Naive thymus-derived CD4-positive, alpha-beta T cell (primary cell): ENCODE measurements around the gene SLC19A1. TPM values are rescaled to one million over a fixed set of nuclear protein-coding genes. Genes with fewer than 3 reads are reported as not detected.

Source experiments
- ATAC-seq: fragments of 150-1000 bp; cut with Tn5 transposase; 2 replicates; pipeline ENCODE4 v1.10.0; 2021; ENCODE audit warnings: mild to moderate bottlenecking, moderate library complexity
- CTCF ChIA-PET: fragments of 350-600 bp; sonication (Branson Sonifier 250); formaldehyde crosslinking; loops from one replicate; lab custom pipeline; 2021; ENCODE audit warnings: antibody characterized with exemption; lab: Charles Lee
- POLR2A ChIA-PET: fragments of 350-600 bp; sonication (Branson Sonifier 250); formaldehyde crosslinking; loops from one replicate; lab custom pipeline; 2021; ENCODE audit warnings: antibody characterized with exemption, inconsistent platforms; lab: Charles Lee
- DNase-seq, 9 donors: peaks; one replicate each; pipeline versions ENCODE4 v3.0.0 to v3.0.0-alpha.2; 2020 to 2022; ENCODE audit warnings: mixed read lengths in 1 of 9
- H3K27ac ChIP-seq: one replicate; pipeline ENCODE4 v1.7.0; 2013; ENCODE audit warnings: mild to moderate bottlenecking, low read depth, low read length, moderate library complexity
- H3K27me3 ChIP-seq, 2 donors: one replicate each; pipeline ENCODE4 v1.7.0; 2013; ENCODE audit warnings: low read length in 2 of 2, mild to moderate bottlenecking in 2 of 2, moderate library complexity in 2 of 2; ENCODE audit not compliant: control insufficient read depth in 2 of 2, insufficient read depth in 2 of 2
- H3K36me3 ChIP-seq, 3 experiments: 1 replicate in 2 of 3; 2 replicates in 1 of 3; pipeline ENCODE4 v1.7.0; 2013; ENCODE audit warnings: low read length in 3 of 3, mild to moderate bottlenecking in 3 of 3, moderate library complexity in 1 of 3; ENCODE audit not compliant: insufficient read depth in 3 of 3, control insufficient read depth in 2 of 3
- H3K4me1 ChIP-seq, 2 donors: one replicate each; pipeline ENCODE4 v1.7.0; 2013; ENCODE audit warnings: low read length in 2 of 2, mild to moderate bottlenecking in 2 of 2, moderate library complexity in 1 of 2; ENCODE audit not compliant: control insufficient read depth in 2 of 2, insufficient read depth in 2 of 2
- H3K4me3 ChIP-seq: 2 replicates; pipeline ENCODE4 v1.7.0; 2013; ENCODE audit warnings: mild to moderate bottlenecking, low read length
- H3K9me3 ChIP-seq, 3 experiments: 1 replicate in 2 of 3; 2 replicates in 1 of 3; pipeline ENCODE4 v1.7.0; 2013; ENCODE audit warnings: low read length in 3 of 3; ENCODE audit not compliant: control insufficient read depth in 2 of 3
- H3K27ac Mint-ChIP-seq, 9 donors: one replicate each; pipeline ENCODE4 v1.8.0; 2020 to 2022; ENCODE audit warnings: mixed read lengths in 9 of 9, mild to moderate bottlenecking in 8 of 9, moderate library complexity in 5 of 9, inconsistent platforms in 2 of 9
- H3K27me3 Mint-ChIP-seq, 5 donors: one replicate each; pipeline ENCODE4 v1.8.0; 2021 to 2022; ENCODE audit warnings: mixed read lengths in 5 of 5, mild to moderate bottlenecking in 1 of 5
- H3K36me3 Mint-ChIP-seq, 5 donors: one replicate each; pipeline ENCODE4 v1.8.0; 2020 to 2022; ENCODE audit warnings: mixed read lengths in 5 of 5, mild to moderate bottlenecking in 3 of 5, inconsistent platforms in 1 of 5
- H3K4me1 Mint-ChIP-seq, 7 donors: one replicate each; pipeline ENCODE4 v1.8.0; 2020 to 2022; ENCODE audit warnings: mixed read lengths in 7 of 7, mild to moderate bottlenecking in 3 of 7, inconsistent platforms in 1 of 7
- H3K4me3 Mint-ChIP-seq, 10 donors: one replicate each; pipeline ENCODE4 v1.8.0; 2020 to 2022; ENCODE audit warnings: mild to moderate bottlenecking in 10 of 10, mixed read lengths in 10 of 10, moderate library complexity in 6 of 10, inconsistent platforms in 2 of 10
- H3K9me3 Mint-ChIP-seq, 11 donors: one replicate each; pipeline ENCODE4 v1.8.0; 2020 to 2022; ENCODE audit warnings: mixed read lengths in 11 of 11, mild to moderate bottlenecking in 4 of 11, inconsistent platforms in 1 of 11, moderate library complexity in 1 of 11
- intact Hi-C, 2 donors: fragments of 100-400 bp; cut with micrococcal nuclease; formaldehyde crosslinking; loops; one replicate each; pipeline ENCODE4 v1.15.1; 2023
- polyA plus RNA-seq, 2 donors: library from polyadenylated mRNA; unstranded; fragments of 300-500 nt; fragmentation: Illumina TruSeq; gene quantifications; one replicate each; pipeline ENCODE4 v1.2.3, GENCODE V29; 2021
- total RNA-seq, 6 experiments: library from RNA in 5 of 6; stranded (reverse) in 5 of 6; gene quantifications; 1 replicate in 5 of 6; 2 replicates in 1 of 6; pipeline ENCODE4 v1.2.3 and lab custom pipeline; 2021 to 2026

Gene SLC19A1
- total and polyA plus RNA-seq, 7 experiments from 2014 or later: 10.5 to 49.1 (median 15.6) TPM

- H3K27me3 ChIP-seq: no peaks in the 10 kb centered on the region
- DNase-seq: no peak
- no peaks in the 10 kb centered on the region for H3K36me3 ChIP-seq
- Mint-ChIP-seq H3K4me3 (peak overlapping the region in 2 of 10 donors; percentile 15 to 16), H3K9me3 (peaks cover 0 to 3% (median 0%) of the 10 kb centered on the region in 11 donors), H3K27ac (peak overlapping the region in 7 of 9 donors; percentile 15 to 99 (median 95)), H3K27me3 (peaks cover 0 to 8% (median 6%) of the 10 kb centered on the region in 5 donors), H3K4me1 (peaks cover 0 to 28% (median 26%) of the 10 kb centered on the region in 7 donors), H3K36me3 (no peaks in the 10 kb centered on the region)
- ChIA-PET POLR2A (interaction anchor here (0.6 kb wide), 1 partner anchor 460 kb away, joined by 3 read pairs; no protein-coding TSS in a partner anchor), CTCF (no interaction called here)
- no peak for ATAC-seq
- H3K4me1 ChIP-seq: peaks cover 0 to 14% of the 10 kb centered on the region in 2 donors
- no peak overlapping the region for H3K4me3 ChIP-seq
- H3K9me3 ChIP-seq: no peaks in the 10 kb centered on the region
- intact Hi-C loops: no loop called here
- no peak overlapping the region for H3K27ac ChIP-seq
Observed at GRCh38 chr21:45469273-45470086, 72.8 kb downstream of the SLC19A1 start.

GRCh38 chr21:45468971-45469272, 73.3 kb downstream of the SLC19A1 start:
- Mint-ChIP-seq H3K36me3 (no peaks in the 10 kb centered on the region), H3K27ac (no peak overlapping the region), H3K9me3 (peaks cover 0 to 3% (median 0%) of the 10 kb centered on the region in 11 donors), H3K4me3 (no peak overlapping the region), H3K27me3 (peaks cover 0 to 8% (median 6%) of the 10 kb centered on the region in 5 donors), H3K4me1 (peaks cover 0 to 22% (median 20%) of the 10 kb centered on the region in 7 donors)
- no peaks in the 10 kb centered on the region for H3K27me3 ChIP-seq
- DNase-seq (no peak), ATAC-seq (no peak)
- H3K4me3 ChIP-seq: no peak overlapping the region
- POLR2A ChIA-PET: no interaction called here
- CTCF ChIA-PET: no interaction called here
- no peaks in the 10 kb centered on the region for H3K36me3 ChIP-seq
- no peak overlapping the region for H3K27ac ChIP-seq
- peaks cover 0 to 14% of the 10 kb centered on the region in 2 donors for H3K4me1 ChIP-seq
- intact Hi-C loops: no loop called here
- no peaks in the 10 kb centered on the region for H3K9me3 ChIP-seq

GRCh38 chr21:45468051-45468970, 73.9 kb downstream of the SLC19A1 start:
- Mint-ChIP-seq H3K36me3 (no peaks in the 10 kb centered on the region), H3K4me3 (no peak overlapping the region), H3K9me3 (peaks cover 0 to 3% (median 0%) of the 10 kb centered on the region in 11 donors), H3K27ac (no peak overlapping the region), H3K27me3 (peaks cover 0 to 10% (median 6%) of the 10 kb centered on the region in 5 donors), H3K4me1 (peaks cover 0 to 19% (median 18%) of the 10 kb centered on the region in 7 donors)
- Histone ChIP-seq H3K4me1 (peaks cover 0 to 14% of the 10 kb centered on the region in 2 donors), H3K4me3 (no peak overlapping the region), H3K27ac (no peak overlapping the region), H3K9me3 (no peaks in the 10 kb centered on the region), H3K27me3 (no peaks in the 10 kb centered on the region), H3K36me3 (no peaks in the 10 kb centered on the region)
- ChIA-PET CTCF (no interaction called here), POLR2A (no interaction called here)
- intact Hi-C loops: no loop called here
- DNase-seq: no peak
- ATAC-seq: no peak

GRCh38 chr21:45467221-45467779, 74.9 kb downstream of the SLC19A1 start:
- Mint-ChIP-seq H3K4me3 (no peak overlapping the region), H3K4me1 (peaks cover 0 to 19% (median 18%) of the 10 kb centered on the region in 7 donors), H3K9me3 (peaks cover 0 to 11% (median 4%) of the 10 kb centered on the region in 11 donors), H3K27ac (no peak overlapping the region), H3K36me3 (peaks cover 0 to 4% (median 2%) of the 10 kb centered on the region in 5 donors), H3K27me3 (peaks cover 0 to 16% (median 6%) of the 10 kb centered on the region in 5 donors)
- H3K4me1 ChIP-seq: peaks cover 0 to 14% of the 10 kb centered on the region in 2 donors
- intact Hi-C loops: no loop called here
- no peaks in the 10 kb centered on the region for H3K27me3 ChIP-seq
- H3K4me3 ChIP-seq: no peak overlapping the region
- no peak for DNase-seq
- ChIA-PET POLR2A (no interaction called here), CTCF (no interaction called here)
- H3K36me3 ChIP-seq: no peaks in the 10 kb centered on the region
- no peak for ATAC-seq
- no peak overlapping the region for H3K27ac ChIP-seq
- H3K9me3 ChIP-seq: no peaks in the 10 kb centered on the region

GRCh38 chr21:45466330-45467220, 75.7 kb downstream of the SLC19A1 start:
- Histone ChIP-seq H3K27me3 (no peaks in the 10 kb centered on the region), H3K36me3 (no peaks in the 10 kb centered on the region), H3K4me3 (no peak overlapping the region), H3K27ac (no peak overlapping the region), H3K9me3 (peaks cover 0 to 6% (median 0%) of the 10 kb centered on the region in 3 experiments), H3K4me1 (peaks cover 0 to 11% of the 10 kb centered on the region in 2 donors)
- no peak overlapping the region for H3K27ac Mint-ChIP-seq
- H3K4me1 Mint-ChIP-seq: peaks cover 0 to 19% (median 17%) of the 10 kb centered on the region in 7 donors
- ATAC-seq (no peak), DNase-seq (no peak)
- H3K9me3 Mint-ChIP-seq: peaks cover 0 to 18% (median 7%) of the 10 kb centered on the region in 11 donors
- H3K36me3 Mint-ChIP-seq: peaks cover 0 to 8% (median 3%) of the 10 kb centered on the region in 5 donors
- ChIA-PET POLR2A (no interaction called here), CTCF (no interaction called here)
- peaks cover 0 to 19% (median 6%) of the 10 kb centered on the region in 5 donors for H3K27me3 Mint-ChIP-seq
- no peak overlapping the region for H3K4me3 Mint-ChIP-seq
- intact Hi-C loops: no loop called here
